Measurements from ENCODE around the gene ITPR2.
"Not testable (repeated sequence)": the region's sequence is repeated elsewhere in the genome, so short reads cannot be mapped to it uniquely, and the experiment has no call there.

ITPR2 gene

GRCh38 chr12:26750531-26751175, 82.3 kb downstream of the ITPR2 start:
- no peak for DNase-seq

- no peak for DNase-seq
These were observed 83.2 kb downstream of the ITPR2 start for GRCh38 chr12:26749781-26750180.

DNA sequence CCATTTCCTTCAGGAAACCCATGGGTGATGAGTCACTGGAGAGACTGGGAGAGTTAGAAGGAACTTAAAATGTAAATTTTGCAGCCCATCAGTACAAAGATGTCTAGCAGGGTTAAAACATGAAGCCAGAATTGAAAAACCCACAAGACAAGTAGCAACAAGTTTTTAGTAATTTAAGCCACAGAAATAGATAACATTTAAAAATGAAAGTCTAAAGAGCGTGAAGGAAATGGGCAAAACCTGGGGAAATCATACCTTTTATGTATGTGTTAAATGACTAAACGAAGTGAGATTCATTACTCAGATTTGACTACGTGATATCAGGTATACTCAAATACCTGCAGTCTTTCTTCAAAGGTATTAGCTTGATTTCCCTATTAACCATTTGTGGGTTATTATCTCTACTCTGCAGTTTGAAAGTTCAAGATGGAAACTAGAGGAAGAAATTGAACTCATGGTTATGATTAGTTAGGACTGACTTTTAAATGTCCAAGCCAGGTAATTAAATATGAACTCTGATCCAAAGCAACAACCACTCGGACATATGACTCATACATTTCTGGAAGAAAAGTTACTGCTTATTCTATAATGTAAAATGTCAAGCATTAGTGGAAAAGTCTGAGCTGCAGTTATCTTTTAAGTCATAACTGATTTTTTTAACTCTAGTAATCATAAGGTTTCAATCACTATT, 84.1 kb downstream of the ITPR2 start:
- DNase-seq = no peak

- DNase-seq = no peak
These were observed 84.6 kb downstream of the ITPR2 start for GRCh38 chr12:26748412-26748740.

- peak; percentile 74 for DNase-seq
These were observed 86.8 kb downstream of the ITPR2 start for GRCh38 chr12:26746121-26746714.

DNA sequence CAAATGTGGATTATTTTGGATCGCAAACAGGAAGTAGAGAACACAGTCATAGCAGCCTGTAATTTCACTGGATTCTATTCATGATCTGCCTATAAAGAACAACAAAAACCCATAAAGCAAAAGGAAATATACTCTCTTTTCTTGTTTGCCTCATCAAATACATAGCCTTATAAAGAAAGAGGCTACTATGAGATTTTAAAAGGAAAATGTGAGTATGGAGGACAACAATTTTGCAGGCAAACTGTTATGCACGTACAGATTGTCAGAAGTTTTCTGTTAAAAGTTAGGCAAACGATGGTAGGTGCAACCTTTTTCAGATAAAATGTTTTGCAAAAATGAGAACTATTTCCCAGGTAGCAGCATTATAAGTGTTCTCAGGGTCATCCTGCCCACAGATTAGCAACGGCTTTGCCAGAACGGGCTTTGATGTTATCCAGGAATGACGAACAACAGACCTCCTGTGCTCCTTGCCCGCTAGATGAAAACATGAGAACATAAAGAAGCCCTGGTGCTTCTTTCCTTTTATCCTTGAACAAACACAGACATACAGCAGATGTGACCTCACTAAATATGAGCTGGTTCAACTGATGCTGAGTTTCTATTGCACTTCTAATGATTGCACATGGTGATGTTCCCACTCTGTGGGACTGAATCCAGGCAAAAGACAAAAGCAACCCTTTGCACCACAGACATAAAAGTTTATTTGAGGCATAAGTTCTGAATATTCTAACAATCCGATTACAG, 88.1 kb downstream of the ITPR2 start:
- peak; percentile 93 for DNase-seq

DNA sequence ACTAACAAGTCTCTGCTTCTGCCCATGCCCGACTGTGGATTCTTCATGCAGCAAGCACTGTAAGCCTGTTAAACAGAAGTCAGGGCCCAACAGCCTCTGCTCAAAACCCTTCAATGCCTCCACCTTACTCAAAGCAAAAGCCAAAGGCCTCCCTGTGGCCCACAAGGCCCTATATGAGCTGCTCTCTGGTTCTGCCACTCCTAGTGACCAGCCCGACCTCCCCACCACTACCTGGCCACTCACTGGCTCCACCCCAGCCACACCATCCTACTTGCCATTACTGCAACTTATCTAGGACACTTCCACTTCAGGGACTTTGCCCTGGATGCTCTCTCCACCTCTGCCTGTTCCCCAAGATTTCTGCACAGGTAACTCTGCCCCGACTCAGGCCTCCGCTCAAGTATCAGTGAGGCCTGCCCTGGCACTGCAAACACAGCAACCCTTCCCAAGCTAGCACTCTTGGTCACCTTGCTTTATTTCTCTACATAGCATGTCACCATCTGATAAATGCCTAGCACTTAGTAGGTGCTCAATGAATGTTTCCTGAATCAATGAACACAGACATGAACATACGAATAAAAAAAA, 88.9 kb downstream of the ITPR2 start:
- DNase-seq = no peak

DNA sequence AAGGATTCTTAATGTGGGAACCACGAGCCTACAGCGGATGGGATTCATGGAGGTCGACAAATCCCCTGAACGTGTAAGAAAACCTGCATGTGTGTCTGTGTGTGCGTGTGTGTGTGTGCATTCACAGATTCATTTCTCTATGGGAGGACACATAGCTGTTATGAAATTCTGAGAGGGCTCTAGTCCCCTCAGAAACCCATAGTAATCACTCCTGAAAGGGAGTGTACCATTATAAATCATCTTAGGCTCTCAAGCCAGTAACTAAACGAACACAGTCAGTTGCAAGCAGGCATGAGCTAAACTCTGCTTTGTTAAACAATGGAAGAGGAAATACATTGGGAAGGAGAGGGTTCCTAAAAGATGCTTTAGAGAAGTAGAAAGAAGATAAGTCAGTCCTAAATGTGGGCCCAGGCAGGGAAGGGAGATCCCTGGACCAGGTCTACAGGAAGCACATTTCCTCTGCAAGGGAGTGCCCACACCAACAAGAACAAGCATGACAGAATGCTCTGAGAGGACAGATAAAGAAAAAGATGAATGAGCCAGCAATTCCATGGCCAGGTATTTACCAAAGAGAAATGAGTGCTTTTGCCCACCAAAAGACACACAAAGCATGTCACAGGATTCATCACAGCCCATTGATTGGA, 91.3 kb downstream of the ITPR2 start:
- no peak for DNase-seq

- no peak for DNase-seq
These were observed 92.0 kb downstream of the ITPR2 start for GRCh38 chr12:26740991-26741390.

DNA sequence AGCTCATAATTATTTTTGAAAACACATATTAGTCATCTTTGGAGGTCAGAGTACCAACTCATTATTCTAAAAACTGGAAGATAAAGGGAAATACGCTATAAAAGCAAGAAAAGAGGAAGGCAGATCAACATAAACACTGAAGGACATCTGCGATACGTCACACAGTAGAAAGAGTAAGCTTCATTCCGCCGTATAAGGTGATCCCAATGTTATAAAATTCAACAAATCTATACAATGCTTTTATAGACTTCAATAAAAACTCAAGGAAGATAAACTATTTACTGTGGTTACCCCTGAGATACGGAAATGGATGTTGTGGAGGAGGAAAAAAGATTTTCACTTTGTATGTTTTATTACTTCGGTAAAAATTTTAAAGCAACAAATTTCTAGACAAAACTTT, 92.6 kb downstream of the ITPR2 start:
- no peak for DNase-seq

DNA sequence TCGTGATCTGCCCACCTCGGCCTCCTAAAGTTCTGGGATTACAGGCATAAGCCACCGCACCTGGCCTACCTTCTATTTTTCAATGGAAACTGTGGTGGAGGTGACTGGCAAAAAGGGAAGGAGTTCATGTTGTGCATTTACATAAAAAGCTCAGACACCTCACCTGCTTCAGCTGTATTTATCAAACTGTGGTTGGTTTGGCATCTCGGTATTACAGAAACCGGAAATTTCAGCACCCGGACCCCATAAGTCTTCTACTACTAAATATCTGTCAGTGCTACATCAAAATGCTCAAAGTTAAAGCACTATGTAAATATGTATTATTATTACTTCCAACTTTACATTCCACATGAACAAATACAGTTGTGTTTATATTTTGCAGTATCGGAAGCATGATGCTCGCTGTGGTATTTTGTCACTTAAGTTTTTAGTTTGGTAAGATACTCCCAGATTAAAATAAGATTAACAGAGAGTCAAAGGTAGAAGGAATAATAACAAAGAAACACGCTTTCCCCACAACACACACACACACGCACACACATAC, 95.4 kb downstream of the ITPR2 start:
- no peak for DNase-seq

DNA sequence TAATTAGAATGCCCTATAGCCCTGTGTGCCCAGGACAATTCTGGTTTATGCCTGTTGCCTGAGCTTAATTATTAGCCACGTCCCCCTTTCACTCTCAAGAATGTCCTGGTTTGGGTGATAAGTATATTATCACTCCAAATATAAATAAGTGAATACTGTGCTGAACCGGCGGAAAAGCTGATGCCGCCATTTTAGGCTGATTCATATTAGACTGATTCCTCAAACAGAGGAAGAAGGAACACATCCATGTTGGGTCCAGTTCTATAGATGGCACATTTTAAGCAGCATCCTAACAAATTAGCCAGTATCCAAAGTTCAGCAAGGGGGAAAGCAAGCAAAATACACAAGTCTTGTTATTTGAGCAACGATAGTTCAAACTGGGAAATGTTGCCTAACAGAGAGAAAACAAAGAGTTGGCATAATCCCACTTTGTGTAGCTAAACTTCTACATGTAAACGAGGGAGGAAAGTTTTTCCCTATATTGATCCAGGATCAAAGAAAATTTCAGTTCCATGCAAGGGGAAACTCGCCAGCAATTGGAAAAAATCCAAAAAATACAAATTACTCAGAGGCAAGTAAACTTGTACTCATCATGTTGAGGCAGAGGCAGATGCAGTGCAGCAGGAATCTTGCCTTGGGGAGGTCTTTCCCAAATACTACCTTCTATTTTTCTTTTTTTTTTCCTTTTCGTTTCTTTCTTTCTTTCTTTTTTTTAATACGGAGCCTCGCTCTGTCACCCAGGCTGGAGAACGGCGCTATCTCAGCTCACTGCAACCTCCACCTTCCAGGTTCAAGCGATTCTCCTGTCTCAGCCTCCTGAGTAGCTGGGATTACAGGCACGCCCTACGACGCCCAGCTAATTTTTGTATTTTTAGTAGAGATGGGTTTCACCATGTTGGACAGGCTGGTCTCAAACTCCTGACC, 96.2 kb downstream of the ITPR2 start:
- DNase-seq = no peak

- no peak for DNase-seq
These were observed 97.8 kb downstream of the ITPR2 start for GRCh38 chr12:26735249-26735639.

GRCh38 chr12:26734510-26735248, 98.3 kb downstream of the ITPR2 start:
- DNase-seq = no peak

GRCh38 chr12:26732005-26732908, 100.7 kb downstream of the ITPR2 start:
- DNase-seq = no peak

GRCh38 chr12:26730481-26731350, 102.3 kb downstream of the ITPR2 start:
- no peak for DNase-seq

- DNase-seq = not testable (repeated sequence)
These were observed 103.8 kb downstream of the ITPR2 start for GRCh38 chr12:26729137-26729671.
